ENCODE measurements around the gene LEP. TPM values are rescaled to one million over a fixed set of nuclear protein-coding genes. Genes with fewer than 3 reads are reported as not detected.

LEP gene
- total RNA-seq (2022; extraction: Qiagen RNA extraction) = not detected in 5 replicates

GRCh38 chr7:128240696-128241386 lies at the start of gene LEP:
LEP (plus strand) TSS chr7:128241278; CDS start chr7:128252019, 10,741 bp downstream.

Other genes starting within 250 kb of the LEP start
- not detected in 5 replicates for gene LRRC4, start 209.8 kb upstream of the LEP start, total RNA-seq (2022; extraction: Qiagen RNA extraction)
- gene RBM28, start 102.6 kb downstream of the LEP start, total RNA-seq (2022; extraction: Qiagen RNA extraction) = 52.9 to 60.4 TPM (median 55.3 TPM) in 5 replicates
- gene PRRT4, start 120.4 kb downstream of the LEP start, total RNA-seq (2022; extraction: Qiagen RNA extraction) = 0.15 to 0.58 TPM (median 0.26 TPM) in 5 replicates
- 112 to 160 TPM (median 154 TPM) in 5 replicates for gene IMPDH1, start 168.7 kb downstream of the LEP start, total RNA-seq (2022; extraction: Qiagen RNA extraction)
- gene HILPDA, start 214.6 kb downstream of the LEP start, total RNA-seq (2022; extraction: Qiagen RNA extraction) = 19.7 to 29.1 TPM (median 25.5 TPM) in 5 replicates
- gene METTL2B, start 235.5 kb downstream of the LEP start, total RNA-seq (2022; extraction: Qiagen RNA extraction) = 19.5 to 28.1 TPM (median 26.9 TPM) in 5 replicates

Data from A549 treated with dexamethasone at 1 μM for 4 hours (cell line).